HG03066 (cell line): Measurements from ENCODE around the gene CHST11.

Source experiments
- ATAC-seq: cut with Tn5 transposase; IDR thresholded peaks from one replicate; pipeline ENCODE4 v1.9.1; 2021; ENCODE audit warnings: low read depth; ENCODE audit not compliant: unreplicated experiment

Gene CHST11

DNA sequence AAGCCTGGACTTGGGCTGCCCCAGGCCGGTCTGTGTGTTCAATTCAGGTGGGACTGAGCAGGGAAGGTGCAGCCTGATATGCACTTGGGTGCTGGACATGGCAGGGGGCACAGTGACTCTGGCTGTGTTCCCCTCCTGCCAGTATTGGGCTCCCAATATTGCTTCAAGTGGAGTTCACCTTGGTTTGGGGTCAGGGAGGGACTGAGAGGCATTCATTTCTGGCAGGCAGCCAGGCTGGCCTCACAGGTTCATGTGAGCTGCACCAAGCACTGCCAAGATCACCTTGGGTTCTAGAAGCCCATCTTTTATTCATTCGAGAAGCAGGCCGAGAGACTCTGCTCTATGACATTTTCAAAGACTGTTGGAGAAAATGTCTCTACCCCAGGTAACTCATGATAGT is 245.0 kb downstream of the CHST11 start:
- no peak for ATAC-seq

DNA sequence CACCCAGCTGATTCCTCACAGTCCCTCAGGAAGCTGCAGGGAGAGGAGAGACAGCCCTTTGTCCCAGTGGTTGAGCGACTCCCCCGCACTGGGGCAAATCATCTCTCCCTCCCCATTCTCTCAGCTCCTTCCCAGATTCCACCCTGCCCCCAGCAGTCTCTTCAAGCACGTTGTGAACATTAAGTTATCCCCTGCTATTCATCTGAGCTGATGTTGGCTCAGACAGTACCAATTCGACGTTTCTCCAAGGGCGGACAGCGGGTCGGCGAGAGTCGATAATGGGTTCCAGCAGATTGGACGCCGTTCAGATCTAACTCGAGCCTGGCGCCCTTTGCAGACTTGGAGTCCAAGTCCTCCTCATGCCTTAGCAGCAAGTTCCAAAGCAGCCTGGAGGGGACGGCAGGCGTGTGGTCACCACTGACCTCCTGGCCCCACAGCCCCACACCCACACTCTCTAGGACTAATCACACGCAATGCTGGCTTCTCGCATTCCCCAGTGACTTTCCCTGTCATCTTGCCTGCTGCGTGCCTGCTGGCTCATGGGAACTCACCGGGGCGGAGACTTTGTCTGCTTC is 245.9 kb downstream of the CHST11 start:
- no peak for ATAC-seq

DNA sequence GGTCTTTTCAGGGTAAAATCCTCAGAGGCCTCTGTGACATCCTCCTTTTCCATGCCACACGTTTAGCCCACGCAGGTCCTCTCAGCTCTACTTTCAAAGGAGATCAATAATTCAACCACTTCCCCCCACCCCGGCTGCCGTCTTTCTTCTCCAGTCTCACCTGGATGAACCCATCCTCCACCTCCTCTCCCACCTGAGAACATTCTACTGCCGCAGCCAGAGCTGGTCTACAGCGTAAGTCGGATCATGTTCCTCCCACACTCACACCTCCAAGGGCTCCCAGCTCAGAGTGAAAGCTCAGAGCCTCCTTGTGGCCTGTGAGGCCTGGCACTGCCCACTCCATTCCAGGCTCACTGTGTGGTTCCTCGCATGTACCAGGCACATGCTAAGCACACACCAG is 246.6 kb downstream of the CHST11 start:
- no peak for ATAC-seq

DNA sequence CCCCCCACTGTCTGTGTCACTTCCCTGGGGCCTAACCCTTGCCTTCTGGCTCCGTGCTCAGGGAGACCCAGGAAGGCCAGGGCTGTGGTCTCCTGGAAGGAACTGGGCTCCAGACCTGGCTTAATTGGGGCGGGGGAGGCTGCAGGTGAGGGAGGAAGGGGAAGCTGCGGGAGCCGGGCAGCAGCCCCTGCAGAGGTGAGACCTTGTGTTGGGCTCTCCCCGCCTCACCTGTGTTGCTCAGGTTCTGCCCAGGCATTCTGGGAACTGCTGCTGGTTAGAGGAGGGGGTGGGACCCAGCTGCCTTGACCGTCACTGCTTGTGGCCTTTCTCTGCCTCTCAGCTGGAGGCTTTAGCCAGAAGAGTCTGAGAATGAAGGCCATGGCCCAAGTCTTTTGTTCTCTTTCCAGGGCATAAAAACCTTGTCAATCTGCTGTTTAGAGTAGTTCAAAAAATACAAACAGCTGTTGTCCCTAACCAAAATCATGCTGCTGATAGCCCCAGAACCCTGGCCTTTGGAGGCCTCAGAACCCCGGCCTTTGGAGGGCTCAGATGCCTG is 247.6 kb downstream of the CHST11 start:
- no peak for ATAC-seq

DNA sequence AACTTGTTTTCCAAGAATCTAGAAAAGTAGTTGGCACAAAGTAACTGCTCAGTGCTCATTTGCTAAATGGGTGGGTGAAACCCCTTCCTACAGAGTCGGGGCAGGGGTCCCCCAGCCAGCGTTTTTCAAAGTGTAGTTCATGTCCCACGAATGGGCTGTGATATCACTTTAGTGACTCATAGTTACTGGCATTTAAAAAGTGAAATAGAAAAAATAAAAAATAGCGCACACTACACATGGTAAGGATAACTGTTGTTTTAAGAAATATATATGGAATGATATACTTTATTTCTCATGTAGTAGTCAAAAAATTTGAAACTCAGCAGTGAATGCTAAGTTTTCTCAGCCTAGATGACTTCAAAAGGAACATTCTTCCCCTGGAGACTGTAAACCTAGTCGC is 250.4 kb downstream of the CHST11 start:
- ATAC-seq: no peak

DNA sequence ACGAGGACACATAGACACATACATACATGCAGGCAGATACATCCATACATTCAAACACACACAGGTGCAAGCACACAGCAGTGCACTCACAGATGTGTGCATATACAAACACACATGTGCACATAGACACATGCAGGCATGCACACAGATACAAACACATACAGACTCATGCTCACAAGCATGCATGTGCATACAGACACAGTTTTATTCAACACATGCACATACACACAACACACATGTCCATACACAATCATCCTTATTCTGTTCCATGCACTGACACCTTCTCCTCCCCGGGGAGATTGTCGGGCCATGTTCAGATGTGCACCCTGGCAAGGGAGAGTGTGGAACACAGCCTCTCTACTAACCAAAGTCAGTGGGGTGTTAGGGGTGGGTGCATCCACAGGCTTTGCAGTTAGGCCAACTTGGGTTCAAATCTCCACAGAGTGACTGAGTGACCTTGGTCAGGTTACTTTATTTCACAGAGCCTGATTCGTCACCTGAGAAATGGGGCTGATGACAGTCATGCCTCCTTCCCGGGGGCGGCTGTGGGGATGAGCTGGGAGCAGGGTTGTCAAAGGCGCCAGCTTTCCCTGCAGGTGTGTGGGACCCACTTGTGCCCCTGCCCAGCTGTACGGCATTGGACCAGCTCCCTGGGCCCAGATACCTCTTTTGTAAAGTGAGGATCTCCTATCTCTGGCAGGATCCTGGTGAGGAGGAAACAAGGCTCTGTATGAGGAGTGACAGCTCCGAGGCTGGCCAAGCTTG is 251.2 kb downstream of the CHST11 start:
- no peak for ATAC-seq

DNA sequence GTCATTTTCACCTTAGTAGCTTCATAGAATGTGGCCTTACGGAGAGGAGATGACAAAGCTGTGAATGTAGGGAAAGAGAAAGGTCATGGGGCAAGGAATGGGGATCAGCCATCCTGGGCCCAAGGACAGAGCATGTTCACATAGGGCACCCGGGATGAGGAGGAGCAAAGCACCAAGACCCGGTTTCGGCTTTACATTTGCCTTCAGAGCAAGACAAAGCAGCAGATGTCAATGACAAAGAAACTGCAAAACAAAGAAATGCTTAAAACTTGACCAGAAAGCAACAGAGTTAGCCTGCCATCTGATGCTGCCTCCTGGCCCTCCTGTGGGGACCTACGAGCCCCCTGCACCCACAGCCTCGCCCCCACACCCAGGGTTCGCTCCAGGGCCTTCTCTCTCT is 252.1 kb downstream of the CHST11 start:
- ATAC-seq: no peak

DNA sequence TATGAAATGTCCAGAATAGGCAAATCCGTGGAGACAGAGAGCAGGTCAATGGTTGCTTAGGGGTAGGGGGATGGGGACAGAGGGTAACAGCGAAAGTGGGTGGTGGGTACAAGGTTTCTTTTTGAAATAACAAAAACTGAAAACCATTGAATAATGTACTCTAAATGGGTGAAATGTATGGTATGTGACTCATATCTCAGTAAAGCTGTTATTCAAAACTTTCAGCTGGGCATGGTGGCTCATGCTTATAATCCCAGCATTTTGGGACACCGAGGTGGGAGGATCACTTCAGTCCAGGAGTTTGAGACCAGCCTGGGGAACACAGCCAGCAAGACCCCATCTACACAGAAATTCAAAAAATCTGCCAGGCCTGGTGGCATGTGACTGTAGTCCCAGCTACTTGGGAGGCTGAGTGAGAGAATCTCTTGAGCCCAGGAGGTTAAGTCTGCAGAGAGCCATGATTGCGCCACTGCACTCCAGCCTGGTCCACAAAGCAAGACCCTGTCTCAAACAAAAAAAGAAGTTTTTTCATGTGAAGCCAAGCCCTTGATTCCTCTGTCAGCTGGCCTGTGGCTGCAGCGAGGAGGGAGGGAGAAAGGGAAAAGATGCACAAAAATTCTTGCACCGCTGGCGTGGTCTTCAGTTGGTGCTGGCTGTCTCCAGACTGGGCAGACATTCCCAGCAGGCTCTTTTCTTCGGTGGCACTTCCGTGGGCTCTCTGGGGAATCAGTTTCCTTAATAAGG is 253.1 kb downstream of the CHST11 start:
- no peak for ATAC-seq

DNA sequence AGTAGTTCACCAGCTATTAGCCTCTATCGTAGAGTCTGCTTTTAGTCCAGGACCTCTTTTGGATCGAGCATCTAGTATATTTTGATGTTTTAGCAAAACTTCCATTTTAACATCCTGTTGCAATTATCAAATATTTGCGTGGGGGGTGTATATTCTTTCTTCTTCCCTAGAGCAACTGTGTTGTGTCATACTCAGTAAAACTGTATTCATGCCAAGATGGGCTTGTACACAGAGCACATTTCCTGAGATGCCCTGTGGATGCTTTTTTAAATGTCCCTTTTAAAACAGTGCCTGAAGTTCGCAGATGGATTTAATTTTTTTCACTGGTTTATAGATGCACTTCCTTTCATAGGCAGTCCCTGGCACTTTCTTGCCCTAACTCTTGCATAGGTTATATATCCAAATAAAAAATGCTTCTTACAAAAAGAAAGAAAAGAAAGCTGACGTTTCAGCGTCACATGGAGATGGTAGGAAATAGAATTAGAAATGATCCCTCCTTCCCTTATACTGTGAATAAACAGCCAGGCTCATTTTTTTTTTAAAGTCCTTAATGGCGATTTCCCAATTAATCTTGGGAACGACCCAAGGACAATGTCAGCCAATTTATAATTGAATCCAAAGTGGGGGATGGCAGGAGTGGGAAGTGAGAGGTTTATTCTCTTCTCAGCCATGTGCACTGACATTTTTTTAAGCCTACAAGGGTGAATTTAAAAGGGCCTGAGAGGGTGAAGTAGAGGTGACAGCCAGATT is 254.4 kb downstream of the CHST11 start:
- no peak for ATAC-seq

DNA sequence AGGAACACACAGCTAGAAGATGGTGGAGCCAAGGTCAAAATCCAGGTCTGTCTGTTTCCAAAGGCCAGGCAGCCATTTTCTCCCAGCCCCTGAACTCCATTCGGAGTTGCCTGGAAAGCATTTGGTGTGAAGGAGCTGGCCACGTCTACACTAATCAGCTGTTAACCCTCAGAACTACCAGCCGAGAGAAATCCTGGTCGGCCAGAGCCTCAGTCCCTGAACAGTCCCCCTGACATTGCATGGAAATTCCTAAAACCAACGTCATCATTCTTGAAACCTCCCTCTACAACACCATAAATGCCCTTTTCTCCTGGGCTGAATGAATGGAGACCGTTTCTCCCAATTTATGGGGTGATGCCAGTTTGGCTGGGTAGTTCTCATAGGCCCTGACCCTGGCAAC is 255.7 kb downstream of the CHST11 start:
- ATAC-seq: no peak

DNA sequence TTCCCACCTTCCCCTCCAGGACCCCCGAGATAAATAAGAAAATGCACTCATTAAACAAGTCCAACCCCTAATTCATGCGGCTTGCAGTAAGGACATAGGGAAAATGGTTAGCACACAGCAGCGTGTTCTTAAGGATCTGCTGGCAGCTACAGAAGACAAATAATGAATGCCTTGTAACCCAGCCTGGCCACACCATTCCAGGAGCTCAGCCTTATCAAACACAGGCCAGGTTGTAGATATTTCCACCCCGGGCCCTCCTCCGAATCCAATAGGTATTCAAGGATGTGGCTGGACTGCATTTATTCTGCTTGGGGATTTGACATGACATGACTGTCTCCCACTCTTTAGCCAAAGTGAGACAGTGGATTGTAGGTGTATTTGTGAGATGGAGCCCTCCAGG is 256.2 kb downstream of the CHST11 start:
- no peak for ATAC-seq

DNA sequence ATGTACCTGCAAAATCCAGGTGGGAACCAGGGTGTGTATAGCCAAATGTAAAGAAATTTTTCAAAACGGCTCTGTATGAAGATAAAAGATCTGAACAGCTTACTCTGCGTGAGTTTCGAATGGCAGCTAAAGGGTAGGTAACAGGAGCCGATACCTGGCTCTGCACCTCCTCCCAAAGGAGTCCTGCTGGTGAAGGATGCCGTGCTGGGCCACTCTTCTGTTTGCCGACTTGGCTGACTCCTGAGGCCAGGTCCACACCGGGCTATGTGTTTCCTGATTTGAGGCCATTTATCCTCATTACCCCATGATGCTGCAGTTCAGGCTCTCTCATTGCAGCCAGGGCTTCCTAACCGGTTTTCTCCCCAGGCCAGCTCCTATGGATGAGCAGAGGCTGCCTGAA is 256.7 kb downstream of the CHST11 start:
- no peak for ATAC-seq

DNA sequence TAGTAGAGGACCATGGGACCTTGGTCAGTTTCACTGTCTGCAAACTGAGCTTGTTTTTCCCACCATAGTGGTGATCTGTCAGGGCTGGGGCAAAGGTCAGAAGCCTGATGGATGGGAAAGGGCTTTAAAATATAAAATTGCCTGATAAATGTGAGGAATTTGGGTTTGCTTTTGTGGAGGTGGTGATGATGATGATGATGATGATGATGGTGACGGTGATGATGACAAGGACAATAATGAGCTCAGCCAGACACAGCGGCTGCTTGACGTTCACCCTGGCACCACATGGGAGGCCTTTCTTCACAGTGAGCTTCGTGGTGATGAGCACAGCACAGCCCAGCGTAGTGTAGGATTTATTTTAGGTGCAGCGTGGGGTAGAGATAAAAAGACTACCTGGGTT is 257.6 kb downstream of the CHST11 start:
- no peak for ATAC-seq

DNA sequence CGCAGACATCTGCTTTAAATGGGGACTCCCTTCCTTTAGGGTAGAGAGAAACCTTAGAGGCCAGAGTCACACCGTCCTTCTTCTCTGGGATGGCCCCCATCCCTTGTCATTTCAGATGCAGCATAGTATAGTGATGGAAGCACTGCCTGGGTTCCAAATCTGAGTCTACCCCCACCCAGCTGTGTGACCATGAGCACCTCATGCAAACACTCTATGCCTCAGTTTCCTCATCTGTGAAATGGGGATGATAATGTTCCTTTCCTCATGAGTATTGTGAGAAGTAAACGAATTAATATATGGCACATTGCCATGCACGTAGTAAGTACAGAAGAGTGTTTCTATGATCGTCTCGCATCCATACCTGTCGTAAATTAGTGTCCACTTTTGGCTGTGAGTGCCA is 259.4 kb downstream of the CHST11 start:
- ATAC-seq: no peak

DNA sequence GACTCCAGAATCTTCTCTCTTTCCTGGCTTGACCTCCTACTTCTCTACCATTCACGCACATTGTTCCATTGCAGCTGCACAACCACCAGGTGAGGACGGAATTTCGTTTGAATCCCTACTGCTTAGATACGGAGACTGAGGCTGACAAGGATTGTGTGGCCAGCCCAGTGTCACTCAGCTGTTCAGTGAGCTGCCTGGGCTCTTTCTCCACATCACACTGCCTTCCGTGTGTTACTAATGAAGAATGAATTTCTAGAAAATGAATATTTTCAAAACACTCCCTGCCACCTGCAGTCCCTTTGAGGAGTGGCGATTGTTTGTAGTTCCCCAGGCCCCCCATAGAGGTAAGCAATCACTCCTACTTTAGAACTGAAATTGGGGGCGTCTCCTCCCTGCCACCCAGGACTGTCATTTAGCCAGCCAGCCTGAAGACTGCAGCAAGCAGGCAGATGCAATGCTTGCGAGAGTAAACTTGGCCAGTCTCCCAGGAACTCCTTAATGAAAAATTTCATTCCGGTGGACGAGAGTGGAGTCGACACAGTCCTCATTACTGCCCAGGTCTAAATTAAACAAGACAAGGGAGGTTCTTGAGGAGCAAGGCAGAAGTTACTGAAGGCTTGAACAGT is 261.7 kb downstream of the CHST11 start:
- ATAC-seq: no peak

DNA sequence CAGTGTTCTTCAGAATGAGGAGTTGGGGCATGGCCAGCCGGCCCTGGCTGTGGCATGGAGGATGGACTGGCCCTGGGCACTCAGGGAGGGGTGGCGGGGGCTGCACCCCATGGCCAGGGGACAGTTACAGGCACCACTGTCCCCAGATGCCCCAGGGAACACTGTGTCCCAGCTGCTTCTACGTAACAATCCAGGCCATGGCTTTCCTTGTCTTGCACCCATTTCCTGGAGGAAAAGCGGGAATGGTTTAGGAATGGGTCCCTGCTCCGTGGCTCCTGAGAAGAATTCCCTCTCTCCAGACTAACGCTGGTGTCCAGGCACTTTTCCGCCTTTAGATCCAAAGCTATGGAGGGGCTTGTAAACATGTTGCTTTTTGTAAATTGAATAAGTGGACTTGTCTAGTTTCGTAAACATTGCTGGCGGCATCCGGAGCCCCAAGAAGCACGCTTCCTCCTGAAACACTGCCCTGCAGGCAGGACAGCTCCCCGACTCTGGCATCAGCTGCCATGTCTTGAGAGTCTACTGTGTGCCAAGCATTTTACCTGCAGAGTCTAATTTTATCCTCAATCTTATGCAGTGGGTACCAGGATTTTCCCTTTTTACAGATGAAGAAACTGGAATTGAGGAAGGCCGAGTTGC is 263.1 kb downstream of the CHST11 start:
- ATAC-seq: no peak

DNA sequence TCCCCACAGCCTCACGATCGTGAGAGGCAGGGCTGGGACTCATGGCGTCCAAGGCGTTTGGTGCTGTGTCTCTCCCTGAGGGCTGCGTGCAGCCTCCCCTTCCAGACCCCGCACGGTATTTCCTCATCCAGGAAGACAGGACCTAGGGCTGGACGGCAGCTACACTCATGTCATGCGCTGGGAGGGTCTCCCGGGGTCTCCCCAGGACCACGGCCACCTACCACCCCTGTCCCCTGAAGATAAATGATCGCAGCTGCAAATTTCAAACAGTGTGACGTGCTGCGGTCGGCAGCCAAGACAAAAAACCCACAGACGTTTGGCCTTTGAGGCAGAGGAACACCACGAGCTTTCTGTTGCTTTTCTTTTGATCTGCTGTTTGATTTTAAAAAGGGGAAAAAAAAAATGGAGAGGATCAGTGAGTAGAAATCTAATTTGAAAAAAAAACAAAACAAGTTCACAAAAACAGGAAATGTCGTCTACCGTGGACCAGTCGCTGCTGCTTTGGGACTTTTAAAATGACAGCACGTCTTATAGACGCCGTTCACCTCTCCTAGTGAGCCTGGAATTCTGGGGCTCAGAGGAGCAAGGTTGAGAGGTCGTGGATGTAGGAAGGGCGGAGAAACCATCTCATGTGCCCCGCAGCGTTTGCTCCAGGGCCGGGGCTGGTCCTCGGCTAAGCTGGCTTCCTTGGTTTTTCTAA is 263.7 kb downstream of the CHST11 start:
- peak; percentile 71 for ATAC-seq

DNA sequence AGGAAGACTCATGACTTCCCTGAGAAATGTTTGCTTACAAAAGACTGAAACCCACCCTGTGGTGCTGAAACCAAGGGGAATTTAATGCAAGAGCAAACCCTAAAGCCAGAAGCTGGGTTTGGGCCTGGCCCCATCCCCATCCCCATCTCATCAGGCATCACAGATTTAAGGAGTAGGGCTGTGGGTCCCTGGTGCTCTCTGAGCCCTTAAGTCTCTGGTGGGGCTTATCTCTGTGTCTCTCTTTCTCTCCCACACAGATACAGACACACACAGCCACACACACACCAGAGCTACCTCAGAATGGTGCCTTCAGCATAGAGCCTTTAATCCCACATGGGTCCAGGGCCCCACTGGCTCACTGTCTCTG is 264.3 kb downstream of the CHST11 start:
- ATAC-seq: no peak

DNA sequence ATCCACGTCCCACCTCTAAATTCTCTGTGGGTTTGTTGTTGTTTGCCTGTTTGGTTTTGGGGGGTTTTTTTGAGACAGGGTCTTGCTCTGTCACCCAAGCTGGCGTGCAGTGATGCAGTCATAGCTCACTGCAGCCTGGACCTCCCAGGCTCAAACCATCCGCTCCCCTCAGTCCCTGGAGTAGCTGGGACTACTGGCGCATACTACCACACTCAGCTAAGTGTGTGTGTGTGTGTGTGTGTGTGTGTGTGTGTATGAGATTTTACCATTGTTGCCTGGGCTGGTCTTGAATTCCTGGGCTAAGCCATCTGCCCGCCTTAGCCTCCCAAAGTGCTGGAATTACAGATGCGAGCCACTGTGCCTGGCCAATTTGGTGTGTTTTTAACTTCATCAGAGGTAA is 265.2 kb downstream of the CHST11 start:
- no peak for ATAC-seq
